ENCODE measurements around the gene CHIT1.

CHIT1 gene

DNA sequence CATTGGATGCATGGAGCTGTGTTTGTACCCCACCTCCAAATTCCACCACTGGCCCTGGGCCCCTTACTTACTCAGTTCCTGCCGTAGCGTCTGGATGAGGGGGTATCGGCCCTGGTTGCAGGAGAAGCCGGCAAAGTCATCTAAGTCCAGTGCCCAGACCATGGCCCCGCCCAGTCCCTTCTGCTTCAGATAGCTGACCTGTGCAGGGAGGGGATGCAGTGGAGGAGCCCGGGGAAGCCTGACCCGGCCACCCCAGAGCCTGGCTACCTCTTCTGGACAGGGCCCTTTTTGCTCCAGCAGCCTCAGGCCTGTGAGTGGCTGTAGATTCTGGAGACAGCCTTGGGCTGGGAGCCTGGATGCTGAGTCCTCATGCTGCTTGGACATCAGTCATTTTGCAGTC is 11.8 kb downstream of the CHIT1 start:
- H3K9ac ChIP-seq (ENCODE audit: low read depth in 1 of 2, low read length in 2 of 2), result no peak overlapping the region
- peaks cover 0 to 11% of the 10 kb centered on the region in 2 donors for H3K27me3 ChIP-seq (ENCODE audit: control insufficient read depth in 2 of 2, insufficient read depth in 2 of 2, low read length in 2 of 2)
- H3K36me3 ChIP-seq (ENCODE audit: control insufficient read depth in 2 of 2, insufficient read depth in 2 of 2, low read length in 2 of 2), result no peaks in the 10 kb centered on the region
- H3K27ac ChIP-seq (ENCODE audit: low read depth in 2 of 2, low read length in 2 of 2), result no peak overlapping the region
- no peaks in the 10 kb centered on the region for H3K9me3 ChIP-seq (ENCODE audit: control insufficient read depth in 2 of 2, low read length in 2 of 2)
- no peak overlapping the region for H3K4me3 ChIP-seq (ENCODE audit: low read length in 2 of 2)
- H3K4me1 ChIP-seq (ENCODE audit: control insufficient read depth in 2 of 2, insufficient read depth in 2 of 2, low read length in 2 of 2), result no peaks in the 10 kb centered on the region

- H3K4me1 ChIP-seq (ENCODE audit: control insufficient read depth in 2 of 2, insufficient read depth in 2 of 2, low read length in 2 of 2), result no peaks in the 10 kb centered on the region
- peaks cover 0 to 11% of the 10 kb centered on the region in 2 donors for H3K27me3 ChIP-seq (ENCODE audit: control insufficient read depth in 2 of 2, insufficient read depth in 2 of 2, low read length in 2 of 2)
- no peaks in the 10 kb centered on the region for H3K9me3 ChIP-seq (ENCODE audit: control insufficient read depth in 2 of 2, low read length in 2 of 2)
- H3K4me3 ChIP-seq (ENCODE audit: low read length in 2 of 2), result no peak overlapping the region
- no peak overlapping the region for H3K9ac ChIP-seq (ENCODE audit: low read depth in 1 of 2, low read length in 2 of 2)
- no peaks in the 10 kb centered on the region for H3K36me3 ChIP-seq (ENCODE audit: control insufficient read depth in 2 of 2, insufficient read depth in 2 of 2, low read length in 2 of 2)
- no peak overlapping the region for H3K27ac ChIP-seq (ENCODE audit: low read depth in 2 of 2, low read length in 2 of 2)
These were observed 12.3 kb downstream of the CHIT1 start for GRCh38 chr1:203217139-203217655.

GRCh38 chr1:203216274-203217138 is 13.0 kb downstream of the CHIT1 start:
- Histone ChIP-seq H3K27ac (ENCODE audit: low read depth in 2 of 2, low read length in 2 of 2) (no peak overlapping the region), H3K9me3 (ENCODE audit: control insufficient read depth in 2 of 2, low read length in 2 of 2) (no peaks in the 10 kb centered on the region)

GRCh38 chr1:203215573-203215972 is 13.9 kb downstream of the CHIT1 start:
- Histone ChIP-seq H3K9ac (ENCODE audit: low read depth in 1 of 2, low read length in 2 of 2) (no peak overlapping the region), H3K27ac (ENCODE audit: low read depth in 2 of 2, low read length in 2 of 2) (no peak overlapping the region), H3K4me3 (ENCODE audit: low read length in 2 of 2) (no peak overlapping the region), H3K36me3 (ENCODE audit: control insufficient read depth in 2 of 2, insufficient read depth in 2 of 2, low read length in 2 of 2) (no peaks in the 10 kb centered on the region), H3K27me3 (ENCODE audit: control insufficient read depth in 2 of 2, insufficient read depth in 2 of 2, low read length in 2 of 2) (peaks cover 0 to 11% of the 10 kb centered on the region in 2 donors), H3K4me1 (ENCODE audit: control insufficient read depth in 2 of 2, insufficient read depth in 2 of 2, low read length in 2 of 2) (no peaks in the 10 kb centered on the region), H3K9me3 (ENCODE audit: control insufficient read depth in 2 of 2, low read length in 2 of 2) (no peaks in the 10 kb centered on the region)

More at GRCh38 chr1:203216274-203217138, 13.0 kb downstream of the CHIT1 start:
- Histone ChIP-seq H3K4me3 (ENCODE audit: low read length in 2 of 2) (no peak overlapping the region), H3K27me3 (ENCODE audit: control insufficient read depth in 2 of 2, insufficient read depth in 2 of 2, low read length in 2 of 2) (peaks cover 0 to 11% of the 10 kb centered on the region in 2 donors), H3K9ac (ENCODE audit: low read depth in 1 of 2, low read length in 2 of 2) (no peak overlapping the region), H3K36me3 (ENCODE audit: control insufficient read depth in 2 of 2, insufficient read depth in 2 of 2, low read length in 2 of 2) (no peaks in the 10 kb centered on the region), H3K4me1 (ENCODE audit: control insufficient read depth in 2 of 2, insufficient read depth in 2 of 2, low read length in 2 of 2) (no peaks in the 10 kb centered on the region)

DNA sequence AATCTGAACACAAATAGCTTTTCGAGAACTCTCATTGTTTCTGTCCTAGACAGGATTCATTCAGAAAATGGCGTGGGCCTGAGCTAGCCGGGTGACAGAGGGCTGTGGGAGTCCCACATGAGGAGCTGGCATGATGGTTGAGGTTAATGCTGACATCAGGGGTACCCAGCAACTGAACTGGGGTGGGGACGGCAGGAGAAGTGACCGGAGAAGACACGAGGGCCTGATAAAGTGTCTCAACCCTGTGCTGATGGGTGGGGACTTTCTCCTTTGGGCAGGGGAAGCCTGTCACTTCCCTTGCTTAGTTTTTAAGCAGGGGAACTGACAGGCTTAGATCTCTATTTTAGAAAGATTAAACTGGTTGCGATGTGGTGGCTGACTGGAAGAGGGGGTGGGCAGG is 14.6 kb downstream of the CHIT1 start:
- H3K9me3 ChIP-seq (ENCODE audit: control insufficient read depth in 2 of 2, low read length in 2 of 2), result no peaks in the 10 kb centered on the region
- no peaks in the 10 kb centered on the region for H3K4me1 ChIP-seq (ENCODE audit: control insufficient read depth in 2 of 2, insufficient read depth in 2 of 2, low read length in 2 of 2)
- H3K36me3 ChIP-seq (ENCODE audit: control insufficient read depth in 2 of 2, insufficient read depth in 2 of 2, low read length in 2 of 2), result no peaks in the 10 kb centered on the region
- no peak overlapping the region for H3K9ac ChIP-seq (ENCODE audit: low read depth in 1 of 2, low read length in 2 of 2)
- H3K27ac ChIP-seq (ENCODE audit: low read depth in 2 of 2, low read length in 2 of 2), result no peak overlapping the region
- H3K4me3 ChIP-seq (ENCODE audit: low read length in 2 of 2), result no peak overlapping the region
- H3K27me3 ChIP-seq (ENCODE audit: control insufficient read depth in 2 of 2, insufficient read depth in 2 of 2, low read length in 2 of 2), result peaks cover 0 to 11% of the 10 kb centered on the region in 2 donors

DNA sequence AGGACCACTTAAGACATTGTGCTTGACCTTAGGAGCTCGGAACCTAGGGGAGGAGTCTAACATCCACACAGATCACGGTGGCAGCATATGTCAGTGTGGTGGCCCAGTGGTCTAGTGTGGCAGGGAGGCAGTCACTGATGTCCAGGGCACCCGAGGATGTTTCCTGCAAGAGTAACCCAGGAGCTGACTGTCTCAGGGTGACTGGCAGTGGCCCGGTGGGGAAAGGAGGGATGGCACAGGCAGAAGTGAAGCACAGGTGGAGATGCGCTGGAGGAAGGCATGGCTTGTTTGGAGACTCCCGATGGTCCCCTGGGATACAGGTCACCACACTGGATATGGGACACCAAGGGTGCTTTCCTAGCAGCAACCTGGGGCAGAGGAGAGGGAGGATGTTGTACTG is 16.3 kb downstream of the CHIT1 start:
- Histone ChIP-seq H3K9ac (ENCODE audit: low read depth in 1 of 2, low read length in 2 of 2) (no peak overlapping the region), H3K9me3 (ENCODE audit: control insufficient read depth in 2 of 2, low read length in 2 of 2) (no peaks in the 10 kb centered on the region), H3K4me1 (ENCODE audit: control insufficient read depth in 2 of 2, insufficient read depth in 2 of 2, low read length in 2 of 2) (no peaks in the 10 kb centered on the region), H3K27ac (ENCODE audit: low read depth in 2 of 2, low read length in 2 of 2) (no peak overlapping the region), H3K4me3 (ENCODE audit: low read length in 2 of 2) (no peak overlapping the region), H3K36me3 (ENCODE audit: control insufficient read depth in 2 of 2, insufficient read depth in 2 of 2, low read length in 2 of 2) (no peaks in the 10 kb centered on the region), H3K27me3 (ENCODE audit: control insufficient read depth in 2 of 2, insufficient read depth in 2 of 2, low read length in 2 of 2) (peaks cover 0 to 11% of the 10 kb centered on the region in 2 donors)

DNA sequence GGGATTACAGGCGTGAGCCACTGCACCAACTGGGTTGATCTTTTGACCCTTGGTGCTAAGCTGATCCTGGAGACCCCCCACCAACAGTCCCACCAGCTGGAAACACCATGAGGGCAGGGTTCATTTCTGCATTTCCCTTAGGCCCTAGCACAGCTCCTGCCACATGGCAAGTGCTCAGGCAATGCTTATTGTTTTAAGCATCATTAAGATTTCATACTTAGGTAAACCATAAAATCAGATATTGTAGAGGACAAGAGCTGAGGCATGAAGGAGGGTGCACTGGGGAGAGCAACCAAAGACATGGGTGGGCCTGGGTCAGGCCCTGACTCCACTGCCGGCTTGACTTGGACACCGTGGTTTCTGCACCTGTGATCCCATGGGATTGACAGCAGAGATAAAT is 17.7 kb downstream of the CHIT1 start:
- Histone ChIP-seq H3K9me3 (ENCODE audit: control insufficient read depth in 2 of 2, low read length in 2 of 2) (no peaks in the 10 kb centered on the region), H3K4me1 (ENCODE audit: control insufficient read depth in 2 of 2, insufficient read depth in 2 of 2, low read length in 2 of 2) (no peaks in the 10 kb centered on the region), H3K27me3 (ENCODE audit: control insufficient read depth in 2 of 2, insufficient read depth in 2 of 2, low read length in 2 of 2) (peaks cover 0 to 10% of the 10 kb centered on the region in 2 donors), H3K36me3 (ENCODE audit: control insufficient read depth in 2 of 2, insufficient read depth in 2 of 2, low read length in 2 of 2) (no peaks in the 10 kb centered on the region), H3K4me3 (ENCODE audit: low read length in 2 of 2) (no peak overlapping the region), H3K9ac (ENCODE audit: low read depth in 1 of 2, low read length in 2 of 2) (no peak overlapping the region), H3K27ac (ENCODE audit: low read depth in 2 of 2, low read length in 2 of 2) (no peak overlapping the region)

GRCh38 chr1:203210988-203211387 is 18.5 kb downstream of the CHIT1 start:
- Histone ChIP-seq H3K4me1 (ENCODE audit: control insufficient read depth in 2 of 2, insufficient read depth in 2 of 2, low read length in 2 of 2) (no peaks in the 10 kb centered on the region), H3K9me3 (ENCODE audit: control insufficient read depth in 2 of 2, low read length in 2 of 2) (no peaks in the 10 kb centered on the region), H3K9ac (ENCODE audit: low read depth in 1 of 2, low read length in 2 of 2) (no peak overlapping the region), H3K4me3 (ENCODE audit: low read length in 2 of 2) (no peak overlapping the region), H3K27ac (ENCODE audit: low read depth in 2 of 2, low read length in 2 of 2) (no peak overlapping the region), H3K36me3 (ENCODE audit: control insufficient read depth in 2 of 2, insufficient read depth in 2 of 2, low read length in 2 of 2) (no peaks in the 10 kb centered on the region), H3K27me3 (ENCODE audit: control insufficient read depth in 2 of 2, insufficient read depth in 2 of 2, low read length in 2 of 2) (peaks cover 0 to 5% of the 10 kb centered on the region in 2 donors)

- no peaks in the 10 kb centered on the region for H3K36me3 ChIP-seq (ENCODE audit: control insufficient read depth in 2 of 2, insufficient read depth in 2 of 2, low read length in 2 of 2)
- no peaks in the 10 kb centered on the region for H3K4me1 ChIP-seq (ENCODE audit: control insufficient read depth in 2 of 2, insufficient read depth in 2 of 2, low read length in 2 of 2)
- H3K4me3 ChIP-seq (ENCODE audit: low read length in 2 of 2), result no peak overlapping the region
- H3K27ac ChIP-seq (ENCODE audit: low read depth in 2 of 2, low read length in 2 of 2), result no peak overlapping the region
- H3K9me3 ChIP-seq (ENCODE audit: control insufficient read depth in 2 of 2, low read length in 2 of 2), result no peaks in the 10 kb centered on the region
- no peak overlapping the region for H3K9ac ChIP-seq (ENCODE audit: low read depth in 1 of 2, low read length in 2 of 2)
- no peaks in the 10 kb centered on the region for H3K27me3 ChIP-seq (ENCODE audit: control insufficient read depth in 2 of 2, insufficient read depth in 2 of 2, low read length in 2 of 2)
These were observed 19.1 kb downstream of the CHIT1 start for GRCh38 chr1:203210350-203210749.

DNA sequence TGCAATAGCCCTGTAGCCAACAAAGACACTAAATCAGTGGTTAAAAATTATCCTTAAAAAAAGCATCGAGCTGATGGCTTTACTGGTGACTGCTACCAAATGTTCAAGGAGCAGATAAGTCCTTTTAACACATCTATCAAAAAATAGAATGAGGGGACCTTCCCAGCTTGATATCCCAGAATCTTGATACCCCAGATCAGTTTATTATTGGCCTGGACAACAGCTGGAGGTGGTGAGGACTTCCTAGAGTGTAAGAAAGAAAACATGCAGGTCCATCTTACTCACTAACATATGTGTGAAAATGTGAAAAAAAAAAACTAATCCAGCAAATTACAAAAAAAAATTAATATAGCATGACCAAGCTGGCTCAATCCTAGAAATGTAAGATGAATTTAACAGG is 21.3 kb downstream of the CHIT1 start:
- no peak overlapping the region for H3K27ac ChIP-seq (ENCODE audit: low read depth in 2 of 2, low read length in 2 of 2)
- H3K27me3 ChIP-seq (ENCODE audit: control insufficient read depth in 2 of 2, insufficient read depth in 2 of 2, low read length in 2 of 2), result no peaks in the 10 kb centered on the region
- no peaks in the 10 kb centered on the region for H3K36me3 ChIP-seq (ENCODE audit: control insufficient read depth in 2 of 2, insufficient read depth in 2 of 2, low read length in 2 of 2)
- no peak overlapping the region for H3K4me3 ChIP-seq (ENCODE audit: low read length in 2 of 2)
- no peak overlapping the region for H3K9ac ChIP-seq (ENCODE audit: low read depth in 1 of 2, low read length in 2 of 2)
- H3K9me3 ChIP-seq (ENCODE audit: control insufficient read depth in 2 of 2, low read length in 2 of 2), result no peaks in the 10 kb centered on the region
- H3K4me1 ChIP-seq (ENCODE audit: control insufficient read depth in 2 of 2, insufficient read depth in 2 of 2, low read length in 2 of 2), result no peaks in the 10 kb centered on the region
